CD14-positive monocyte (primary cell): Measurements from ENCODE around the gene ARHGAP12. TPM values are rescaled to one million over a fixed set of nuclear protein-coding genes. Genes with fewer than 3 reads are reported as not detected.

ENCODE experiments used
- DNase-seq, 3 donors: peaks; one replicate each; pipeline ENCODE4 v3.0.0-alpha.2; 2011 to 2022
- H2AFZ ChIP-seq: 2 replicates; pipeline ENCODE4 v1.6.0; 2012; ENCODE audit warnings: mild to moderate bottlenecking, low read depth, low read length, inconsistent platforms; ENCODE audit not compliant: insufficient read depth, poor library complexity, severe bottlenecking
- H3K27ac ChIP-seq, 2 donors: 1 replicate in 1 of 2; 2 replicates in 1 of 2; pipeline ENCODE4 v1.5.1; 2012 to 2013; ENCODE audit warnings: low read length in 2 of 2, control low read depth in 1 of 2, inconsistent platforms in 1 of 2, low read depth in 1 of 2, mild to moderate bottlenecking in 1 of 2
- H3K27me3 ChIP-seq, 2 donors: one replicate each; pipeline versions ENCODE4 v1.6.0 to v1.6.1; 2011 to 2013; ENCODE audit warnings: low read length in 2 of 2; ENCODE audit not compliant: control insufficient read depth in 2 of 2, insufficient read depth in 2 of 2
- H3K36me3 ChIP-seq, 2 donors: replicated peaks in 1 of 2; 1 replicate in 1 of 2; 2 replicates in 1 of 2; pipeline versions ENCODE4 v1.5.1 to v1.6.1; 2012 to 2013; ENCODE audit warnings: low read length in 2 of 2, control low read depth in 1 of 2, inconsistent platforms in 1 of 2, mild to moderate bottlenecking in 1 of 2; ENCODE audit not compliant: insufficient read depth in 2 of 2, control insufficient read depth in 1 of 2
- H3K4me1 ChIP-seq, 2 donors: 1 replicate in 1 of 2; 2 replicates in 1 of 2; pipeline versions ENCODE4 v1.5.1 to v1.6.1; 2012 to 2013; ENCODE audit warnings: low read length in 2 of 2, control low read depth in 1 of 2, inconsistent platforms in 1 of 2, mild to moderate bottlenecking in 1 of 2, moderate library complexity in 1 of 2; ENCODE audit not compliant: insufficient read depth in 2 of 2, control insufficient read depth in 1 of 2
- H3K4me2 ChIP-seq: replicated peaks from 2 replicates; pipeline ENCODE3; 2012; ENCODE audit warnings: low read length, moderate library complexity, mild to moderate bottlenecking; ENCODE audit not compliant: poor library complexity, severe bottlenecking; ENCODE audit errors: extremely low read depth
- H3K4me3 ChIP-seq, 3 experiments: fragments of 200-600 bp in 1 of 3; sonication (generic) in 1 of 3; replicated peaks in 1 of 3; 1 replicate in 2 of 3; 2 replicates in 1 of 3; pipeline ENCODE4 v1.5.1; 2011 to 2013; ENCODE audit warnings: low read length in 3 of 3, mild to moderate bottlenecking in 3 of 3, control low read depth in 2 of 3, low read depth in 2 of 3, inconsistent platforms in 1 of 3, moderate library complexity in 1 of 3
- H3K79me2 ChIP-seq: 2 replicates; pipeline ENCODE4 v1.6.0; 2012; ENCODE audit warnings: mild to moderate bottlenecking, control low read depth, inconsistent platforms, low read length, moderate library complexity; ENCODE audit not compliant: insufficient read depth
- H3K9ac ChIP-seq: 2 replicates; pipeline ENCODE4 v1.6.0; 2017; ENCODE audit warnings: low read length, mild to moderate bottlenecking; ENCODE audit not compliant: insufficient read depth, poor library complexity, severe bottlenecking
- H3K9me3 ChIP-seq, 2 donors: replicated peaks in 1 of 2; 1 replicate in 1 of 2; 2 replicates in 1 of 2; pipeline versions ENCODE4 v1.5.1 to v1.6.1; 2012 to 2013; ENCODE audit warnings: low read length in 2 of 2, control low read depth in 1 of 2; ENCODE audit not compliant: control insufficient read depth in 1 of 2, insufficient read depth in 1 of 2
- H4K20me1 ChIP-seq: 2 replicates; pipeline ENCODE4 v1.6.0; 2012; ENCODE audit warnings: mild to moderate bottlenecking, low read length, control low read depth, moderate library complexity; ENCODE audit not compliant: insufficient read depth
- H3K27ac Mint-ChIP-seq, 7 donors: one replicate each; pipeline ENCODE4 v1.8.0; 2020; ENCODE audit warnings: mild to moderate bottlenecking in 7 of 7, mixed read lengths in 7 of 7, moderate library complexity in 6 of 7, inconsistent platforms in 2 of 7
- H3K27me3 Mint-ChIP-seq, 3 donors: one replicate each; pipeline ENCODE4 v1.8.0; 2021 to 2022; ENCODE audit warnings: low read depth in 3 of 3, mild to moderate bottlenecking in 3 of 3, mixed read lengths in 3 of 3, moderate library complexity in 3 of 3, inconsistent platforms in 1 of 3
- H3K36me3 Mint-ChIP-seq, 2 donors: one replicate each; pipeline ENCODE4 v1.8.0; 2020; ENCODE audit warnings: mixed read lengths in 2 of 2, inconsistent platforms in 1 of 2, mild to moderate bottlenecking in 1 of 2
- H3K4me1 Mint-ChIP-seq: one replicate; pipeline ENCODE4 v1.8.0; 2020; ENCODE audit warnings: mild to moderate bottlenecking, mixed read lengths
- H3K4me3 Mint-ChIP-seq, 2 donors: one replicate each; pipeline ENCODE4 v1.8.0; 2020; ENCODE audit warnings: mild to moderate bottlenecking in 2 of 2, mixed read lengths in 2 of 2, moderate library complexity in 1 of 2
- H3K9me3 Mint-ChIP-seq, 7 donors: one replicate each; pipeline ENCODE4 v1.8.0; 2020 to 2022; ENCODE audit warnings: mixed read lengths in 7 of 7, mild to moderate bottlenecking in 6 of 7, moderate library complexity in 6 of 7, inconsistent platforms in 2 of 7
- CTCF ChIP-seq: fragments of 200-600 bp; IDR thresholded peaks from one replicate; pipeline ENCODE4 v1.8.0; 2022; ENCODE audit warnings: antibody characterized with exemption, mild to moderate bottlenecking
- WGBS: methylation state at CpG from one replicate; pipeline ENCODE4 v1.1.5; 2013; ENCODE audit warnings: missing lambda C conversion rate; ENCODE audit not compliant: insufficient coverage; 5-methylcytosine and 5-hydroxymethylcytosine counted together
- intact Hi-C, 2 donors: fragments of 100-400 bp; cut with micrococcal nuclease; formaldehyde crosslinking; loops; one replicate each; pipeline versions ENCODE4 v1.15.0 to v1.15.1; 2023
- polyA plus RNA-seq, 3 donors: library from polyadenylated mRNA; depleted of rRNA in 1 of 3; unstranded in 2 of 3; stranded (reverse) in 1 of 3; fragments of 300-500 nt in 2 of 3; fragments of >200 nt in 1 of 3; fragmentation: Illumina TruSeq in 2 of 3; gene quantifications; 1 replicate in 2 of 3; 2 replicates in 1 of 3; pipeline ENCODE4 v1.2.3, GENCODE V29; 2012 to 2021

ARHGAP12 gene
- polyA plus RNA-seq, 3 donors, result 3.2 to 15.5 (median 4.7) TPM

- Mint-ChIP-seq H3K4me3 (no peak overlapping the region), H3K27me3 (peaks cover 0 to 10% (median 4%) of the 10 kb centered on the region in 3 donors), H3K36me3 (no peaks in the 10 kb centered on the region), H3K27ac (no peak overlapping the region), H3K9me3 (peaks cover 0 to 2% (median 0%) of the 10 kb centered on the region in 7 donors), H3K4me1 (peaks cover 39% of the 10 kb centered on the region)
- no peak overlapping the region for H2AFZ ChIP-seq
- 100% methylated on average over 1 of the region's 3 CpGs for WGBS
- H3K27me3 ChIP-seq, result no peaks in the 10 kb centered on the region
- H3K4me2 ChIP-seq, result no peak overlapping the region
- no peak for TF ChIP-seq CTCF
- H3K4me3 ChIP-seq, result no peak overlapping the region
- H3K9ac ChIP-seq, result no peak overlapping the region
- DNase-seq, result no peak
- no peaks in the 10 kb centered on the region for H3K9me3 ChIP-seq
- H4K20me1 ChIP-seq, result peaks cover 91% of the 10 kb centered on the region
- no peak overlapping the region for H3K27ac ChIP-seq
- peaks cover 96% of the 10 kb centered on the region for H3K79me2 ChIP-seq
- H3K4me1 ChIP-seq, result peaks cover 23 to 42% of the 10 kb centered on the region in 2 donors
- intact Hi-C loops, result no loop called here
- H3K36me3 ChIP-seq, result no peaks in the 10 kb centered on the region
Measured at GRCh38 chr10:31923389-31923788, 5.2 kb downstream of the ARHGAP12 start.

- Histone ChIP-seq H3K4me1 (peaks cover 13 to 23% of the 10 kb centered on the region in 2 donors), H3K79me2 (peaks cover 99% of the 10 kb centered on the region), H3K27ac (no peak overlapping the region), H4K20me1 (peaks cover 95% of the 10 kb centered on the region), H3K9ac (no peak overlapping the region), H3K9me3 (no peaks in the 10 kb centered on the region), H3K4me2 (no peak overlapping the region), H3K4me3 (no peak overlapping the region), H3K27me3 (no peaks in the 10 kb centered on the region), H3K36me3 (no peaks in the 10 kb centered on the region), H2AFZ (no peak overlapping the region)
- no peaks in the 10 kb centered on the region for H3K36me3 Mint-ChIP-seq
- DNase-seq, result no peak
- intact Hi-C loops, result no loop called here
- no peak for TF ChIP-seq CTCF
- WGBS, result 33% methylated on average over 2 of the region's 4 CpGs
- H3K4me3 Mint-ChIP-seq, result no peak overlapping the region
- H3K27ac Mint-ChIP-seq, result peak overlapping the region in 2 of 7 donors; percentile 27 to 42
- peaks cover 0 to 5% (median 0%) of the 10 kb centered on the region in 7 donors for H3K9me3 Mint-ChIP-seq
- peaks cover 27% of the 10 kb centered on the region for H3K4me1 Mint-ChIP-seq
- peaks cover 0 to 3% (median 0%) of the 10 kb centered on the region in 3 donors for H3K27me3 Mint-ChIP-seq
Measured at GRCh38 chr10:31921031-31921430, 7.6 kb downstream of the ARHGAP12 start.
